ENCODE results near the gene SMYD3. TPM values are rescaled to one million over a fixed set of nuclear protein-coding genes. Genes with fewer than 3 reads are reported as not detected.

The SMYD3 gene
- total and polyA plus RNA-seq, 2 donors (not counting 1 experiment from before 2014, with no cell fraction given), result 69.4 to 83.1 TPM

- H3K4me2 ChIP-seq (ENCODE audit: extremely low read depth, insufficient read depth, low read length), result no peak overlapping the region
- no peaks in the 10 kb centered on the region for H3K79me2 ChIP-seq (ENCODE audit: control insufficient read depth, insufficient read depth, low read length)
- H3K9ac ChIP-seq (ENCODE audit: insufficient read depth, low read length), result no peak overlapping the region
- H3K27me3 ChIP-seq (ENCODE audit: control insufficient read depth, insufficient read depth, low read length), result no peaks in the 10 kb centered on the region
- DNase-seq (ENCODE audit: low read depth in 2 of 2), result no peak
- H3K27ac ChIP-seq (ENCODE audit: insufficient read depth, low read length), result no peak overlapping the region
- H3K36me3 ChIP-seq (ENCODE audit: control insufficient read depth, insufficient read depth, low read length), result no peaks in the 10 kb centered on the region
- H3K9me3 ChIP-seq (ENCODE audit: control insufficient read depth, insufficient read depth, low read depth, low read length), result no peaks in the 10 kb centered on the region
- H4K20me1 ChIP-seq (ENCODE audit: control insufficient read depth, extremely low read depth, insufficient read depth, low read length), result no peaks in the 10 kb centered on the region
- H3K4me1 ChIP-seq (ENCODE audit: control insufficient read depth, extremely low read depth, insufficient read depth, low read length), result no peaks in the 10 kb centered on the region
- H3K4me3 ChIP-seq (replicated peaks in 1 of 4; ENCODE audit: control extremely low read depth in 1 of 4, insufficient read depth in 1 of 4, low read depth in 3 of 4, low read length in 4 of 4), result no peak overlapping the region
- no peak for TF ChIP-seq CTCF (conservative IDR thresholded peaks at IDR 0.05 in 1 of 2, IDR thresholded peaks at IDR 0.05 in 1 of 2; ENCODE audit: low read depth in 1 of 2, low read length in 2 of 2)
- no peak overlapping the region for H2AFZ ChIP-seq (ENCODE audit: low read length)
Observed at GRCh38 chr1:245931450-245931849, 575.6 kb downstream of the SMYD3 start.

GRCh38 chr1:245929224-245929623 is 577.9 kb downstream of the SMYD3 start:
- H3K9me3 ChIP-seq (ENCODE audit: control insufficient read depth, insufficient read depth, low read depth, low read length), result no peaks in the 10 kb centered on the region
- no peaks in the 10 kb centered on the region for H3K4me1 ChIP-seq (ENCODE audit: control insufficient read depth, extremely low read depth, insufficient read depth, low read length)
- H3K27me3 ChIP-seq (ENCODE audit: control insufficient read depth, insufficient read depth, low read length), result no peaks in the 10 kb centered on the region
- H3K36me3 ChIP-seq (ENCODE audit: control insufficient read depth, insufficient read depth, low read length), result no peaks in the 10 kb centered on the region
- no peak overlapping the region for H3K4me3 ChIP-seq (replicated peaks in 1 of 4; ENCODE audit: control extremely low read depth in 1 of 4, insufficient read depth in 1 of 4, low read depth in 3 of 4, low read length in 4 of 4)
- no peak for DNase-seq (ENCODE audit: low read depth in 2 of 2)
- no peak overlapping the region for H3K4me2 ChIP-seq (ENCODE audit: extremely low read depth, insufficient read depth, low read length)
- TF ChIP-seq EZH2 (IDR thresholded peaks at IDR 0.05; ENCODE audit: low read length, missing control alignments) (no peak), CTCF (conservative IDR thresholded peaks at IDR 0.05 in 1 of 2, IDR thresholded peaks at IDR 0.05 in 1 of 2; ENCODE audit: low read depth in 1 of 2, low read length in 2 of 2) (no peak)
- no peak overlapping the region for H3K9ac ChIP-seq (ENCODE audit: insufficient read depth, low read length)
- no peaks in the 10 kb centered on the region for H4K20me1 ChIP-seq (ENCODE audit: control insufficient read depth, extremely low read depth, insufficient read depth, low read length)
- no peak overlapping the region for H3K27ac ChIP-seq (ENCODE audit: insufficient read depth, low read length)
- H2AFZ ChIP-seq (ENCODE audit: low read length), result no peak overlapping the region
- H3K79me2 ChIP-seq (ENCODE audit: control insufficient read depth, insufficient read depth, low read length), result no peaks in the 10 kb centered on the region

- Histone ChIP-seq H2AFZ (ENCODE audit: low read length) (no peak overlapping the region), H3K4me2 (ENCODE audit: extremely low read depth, insufficient read depth, low read length) (no peak overlapping the region), H3K4me3 (replicated peaks in 1 of 4; ENCODE audit: control extremely low read depth in 1 of 4, insufficient read depth in 1 of 4, low read depth in 3 of 4, low read length in 4 of 4) (no peak overlapping the region), H3K4me1 (ENCODE audit: control insufficient read depth, extremely low read depth, insufficient read depth, low read length) (no peaks in the 10 kb centered on the region), H3K9ac (ENCODE audit: insufficient read depth, low read length) (no peak overlapping the region), H3K36me3 (ENCODE audit: control insufficient read depth, insufficient read depth, low read length) (no peaks in the 10 kb centered on the region), H3K27ac (ENCODE audit: insufficient read depth, low read length) (no peak overlapping the region), H3K27me3 (ENCODE audit: control insufficient read depth, insufficient read depth, low read length) (no peaks in the 10 kb centered on the region), H4K20me1 (ENCODE audit: control insufficient read depth, extremely low read depth, insufficient read depth, low read length) (no peaks in the 10 kb centered on the region), H3K79me2 (ENCODE audit: control insufficient read depth, insufficient read depth, low read length) (no peaks in the 10 kb centered on the region), H3K9me3 (ENCODE audit: control insufficient read depth, insufficient read depth, low read depth, low read length) (no peaks in the 10 kb centered on the region)
- DNase-seq (ENCODE audit: low read depth in 2 of 2), result no peak
- TF ChIP-seq EZH2 (IDR thresholded peaks at IDR 0.05; ENCODE audit: low read length, missing control alignments) (no peak), CTCF (conservative IDR thresholded peaks at IDR 0.05 in 1 of 2, IDR thresholded peaks at IDR 0.05 in 1 of 2; ENCODE audit: low read depth in 1 of 2, low read length in 2 of 2) (no peak)
Observed at GRCh38 chr1:245926888-245927287, 580.2 kb downstream of the SMYD3 start.
